ENCODE results near the gene ZNF609. TPM values are rescaled to one million over a fixed set of nuclear protein-coding genes. Genes with fewer than 3 reads are reported as not detected.
A peak's percentile ranks its signal among the peaks of the same experiment; 100 is the strongest.

The ZNF609 gene
- polyA plus RNA-seq, 3 donors = 1.3 to 13.2 (median 1.7) TPM

- peaks cover 0 to 3% (median 0%) of the 10 kb centered on the region in 7 donors for H3K9me3 Mint-ChIP-seq
- intact Hi-C loops (cut with micrococcal nuclease) = no loop called here
- no peak overlapping the region for H3K4me3 Mint-ChIP-seq
- H3K27me3 Mint-ChIP-seq (ENCODE audit: low read depth in 3 of 3) = peaks cover 0 to 1% (median 0%) of the 10 kb centered on the region in 3 donors
- peaks cover 11 to 12% of the 10 kb centered on the region in 2 donors for H3K4me1 ChIP-seq (ENCODE audit: control insufficient read depth in 1 of 2, insufficient read depth in 2 of 2, low read length in 2 of 2)
- no peaks in the 10 kb centered on the region for H3K9me3 ChIP-seq (replicated peaks in 1 of 2; ENCODE audit: control insufficient read depth in 1 of 2, insufficient read depth in 1 of 2, low read length in 2 of 2)
- no peak overlapping the region for H3K27ac ChIP-seq (ENCODE audit: low read depth in 1 of 2, low read length in 2 of 2)
- H3K4me2 ChIP-seq (replicated peaks; ENCODE audit: extremely low read depth, low read length, poor library complexity, severe bottlenecking) = no peak overlapping the region
- H3K79me2 ChIP-seq (ENCODE audit: insufficient read depth, low read length) = peaks cover 80% of the 10 kb centered on the region
- no peak for TF ChIP-seq CTCF (IDR thresholded peaks at IDR 0.05)
- H3K4me3 ChIP-seq (replicated peaks in 1 of 3; ENCODE audit: low read depth in 2 of 3, low read length in 3 of 3) = no peak overlapping the region
- DNase-seq = no peak
- peaks cover 0 to 11% of the 10 kb centered on the region in 2 donors for H3K36me3 ChIP-seq (replicated peaks in 1 of 2; ENCODE audit: control insufficient read depth in 1 of 2, insufficient read depth in 2 of 2, low read length in 2 of 2)
- H2AFZ ChIP-seq (ENCODE audit: insufficient read depth, low read depth, low read length, poor library complexity, severe bottlenecking) = no peak overlapping the region
- no peaks in the 10 kb centered on the region for H3K27me3 ChIP-seq (ENCODE audit: control insufficient read depth in 2 of 2, insufficient read depth in 2 of 2, low read length in 2 of 2)
- no peak overlapping the region for H3K27ac Mint-ChIP-seq
- H4K20me1 ChIP-seq (ENCODE audit: insufficient read depth, low read length) = peaks cover 77% of the 10 kb centered on the region
- peaks cover 23% of the 10 kb centered on the region for H3K4me1 Mint-ChIP-seq
- H3K36me3 Mint-ChIP-seq = peaks cover 19 to 32% of the 10 kb centered on the region in 2 donors
- H3K9ac ChIP-seq (ENCODE audit: insufficient read depth, low read length, poor library complexity, severe bottlenecking) = no peak overlapping the region
These were observed 108.4 kb downstream of the ZNF609 start for GRCh38 chr15:64568765-64569164.

- Histone ChIP-seq H3K4me2 (replicated peaks; ENCODE audit: extremely low read depth, low read length, poor library complexity, severe bottlenecking) (no peak overlapping the region), H3K4me1 (ENCODE audit: control insufficient read depth in 1 of 2, insufficient read depth in 2 of 2, low read length in 2 of 2) (peaks cover 16 to 23% of the 10 kb centered on the region in 2 donors), H3K9ac (ENCODE audit: insufficient read depth, low read length, poor library complexity, severe bottlenecking) (no peak overlapping the region), H3K27ac (ENCODE audit: low read depth in 1 of 2, low read length in 2 of 2) (peak overlapping the region; percentile 38 to 68), H3K79me2 (ENCODE audit: insufficient read depth, low read length) (peaks cover 84% of the 10 kb centered on the region), H4K20me1 (ENCODE audit: insufficient read depth, low read length) (peaks cover 71% of the 10 kb centered on the region), H3K4me3 (replicated peaks in 1 of 3; ENCODE audit: low read depth in 2 of 3, low read length in 3 of 3) (peak overlapping the region in 1 of 3 experiments; percentile 8), H3K9me3 (replicated peaks in 1 of 2; ENCODE audit: control insufficient read depth in 1 of 2, insufficient read depth in 1 of 2, low read length in 2 of 2) (no peaks in the 10 kb centered on the region), H2AFZ (ENCODE audit: insufficient read depth, low read depth, low read length, poor library complexity, severe bottlenecking) (no peak overlapping the region), H3K27me3 (ENCODE audit: control insufficient read depth in 2 of 2, insufficient read depth in 2 of 2, low read length in 2 of 2) (no peaks in the 10 kb centered on the region), H3K36me3 (replicated peaks in 1 of 2; ENCODE audit: control insufficient read depth in 1 of 2, insufficient read depth in 2 of 2, low read length in 2 of 2) (peaks cover 0 to 11% of the 10 kb centered on the region in 2 donors)
- intact Hi-C loops (cut with micrococcal nuclease) = no loop called here
- WGBS (ENCODE audit: insufficient coverage) = 10% methylated on average over 3 of the region's 4 CpGs
- Mint-ChIP-seq H3K36me3 (peaks cover 16 to 26% of the 10 kb centered on the region in 2 donors), H3K4me3 (no peak overlapping the region), H3K27me3 (ENCODE audit: low read depth in 3 of 3) (no peaks in the 10 kb centered on the region), H3K27ac (peak overlapping the region; percentile 43 to 85 (median 70)), H3K9me3 (peaks cover 0 to 3% (median 0%) of the 10 kb centered on the region in 7 donors), H3K4me1 (peaks cover 22% of the 10 kb centered on the region)
- DNase-seq = peak in 2 of 3 donors; percentile 7 to 30
- no peak for TF ChIP-seq CTCF (IDR thresholded peaks at IDR 0.05)
These were observed 111.5 kb downstream of the ZNF609 start for GRCh38 chr15:64571857-64572291.

All from CD14-positive monocyte (primary cell).